NAMALWA (cell line): ENCODE data around the gene PHLDB3.
"Not testable (repeated sequence)": the region's sequence is repeated elsewhere in the genome, so short reads cannot be mapped to it uniquely, and the experiment has no call there.

ENCODE experiments used
- DNase-seq: peaks from one replicate; pipeline ENCODE4 v3.0.0-alpha.2; 2015; ENCODE audit warnings: low spot score

Gene PHLDB3

DNA sequence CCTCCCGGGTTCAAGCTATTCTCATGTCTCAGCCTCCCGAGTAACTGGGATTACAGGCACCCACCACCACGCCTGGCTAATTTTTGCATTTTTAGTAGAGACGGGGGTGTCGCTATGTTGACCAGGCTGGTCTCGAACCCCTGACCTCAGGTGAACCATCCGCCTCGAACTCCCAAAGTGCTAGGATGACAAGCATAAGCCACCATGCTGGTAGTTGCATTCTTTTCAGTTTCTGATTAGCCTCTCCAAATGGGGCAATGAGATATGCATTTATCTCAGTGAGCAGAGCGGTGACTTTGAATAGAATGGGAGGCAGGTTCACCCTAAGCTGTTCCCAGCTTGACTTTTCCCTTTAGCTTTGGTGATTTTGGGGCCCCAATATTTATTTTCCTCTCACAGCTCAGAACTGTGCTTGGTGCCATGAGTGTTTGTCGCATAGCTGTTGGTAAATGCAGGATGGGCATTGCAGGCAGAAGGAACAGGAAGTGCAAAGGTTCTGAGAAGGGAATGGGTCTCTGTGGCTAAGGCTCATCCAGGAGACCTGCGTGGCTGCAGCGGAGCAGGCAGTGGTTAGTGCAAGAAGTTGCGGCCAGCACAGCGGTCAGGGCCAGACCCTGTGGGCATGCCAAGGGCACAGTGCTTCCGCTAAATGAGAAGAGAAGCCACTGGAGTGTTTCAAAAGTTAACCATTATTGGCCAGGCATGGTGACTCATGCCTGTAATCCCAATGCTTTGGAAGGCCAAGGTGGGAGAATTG, 59.8 kb downstream of the PHLDB3 start:
- no peak for DNase-seq

DNA sequence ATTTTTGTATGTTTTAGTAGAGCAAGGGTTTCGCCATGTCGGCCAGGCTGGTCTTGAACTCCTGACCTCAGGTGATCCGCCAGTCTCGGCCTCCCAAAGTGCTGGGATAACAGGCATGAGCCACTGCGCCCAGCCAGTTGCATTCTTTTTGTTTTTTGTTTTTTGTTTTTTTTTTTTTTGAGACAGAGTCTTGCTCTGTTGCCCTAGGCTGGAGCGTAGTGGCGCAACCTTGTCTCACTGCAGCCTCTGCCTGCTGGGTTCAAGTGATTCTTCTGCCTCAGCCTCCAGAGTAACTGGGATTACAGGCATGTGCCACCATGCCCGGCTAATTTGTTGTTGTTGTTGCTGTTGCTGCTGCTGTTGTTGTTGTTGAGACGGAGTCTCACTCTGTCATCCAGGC, 60.5 kb downstream of the PHLDB3 start:
- DNase-seq: not testable (repeated sequence)

DNA sequence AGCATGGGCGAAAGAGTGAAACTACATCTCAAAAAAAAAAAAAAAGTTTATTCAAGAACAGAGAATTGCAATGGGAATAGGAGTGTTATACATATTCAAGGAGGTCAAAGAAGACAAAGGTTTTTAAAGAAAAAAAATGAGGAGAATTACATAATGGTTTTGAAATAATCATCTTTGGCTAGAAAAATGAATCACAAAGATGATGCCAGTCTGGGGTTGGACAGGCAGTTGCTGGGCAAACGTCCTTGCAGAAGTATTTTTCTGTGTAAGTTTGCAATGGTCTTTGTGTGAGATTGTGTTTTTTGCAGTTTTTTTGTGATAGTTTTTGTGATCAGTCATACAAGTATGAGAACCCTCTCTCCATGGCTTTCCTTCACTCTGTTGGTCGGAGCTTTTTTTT, 62.8 kb downstream of the PHLDB3 start:
- DNase-seq: no peak

DNA sequence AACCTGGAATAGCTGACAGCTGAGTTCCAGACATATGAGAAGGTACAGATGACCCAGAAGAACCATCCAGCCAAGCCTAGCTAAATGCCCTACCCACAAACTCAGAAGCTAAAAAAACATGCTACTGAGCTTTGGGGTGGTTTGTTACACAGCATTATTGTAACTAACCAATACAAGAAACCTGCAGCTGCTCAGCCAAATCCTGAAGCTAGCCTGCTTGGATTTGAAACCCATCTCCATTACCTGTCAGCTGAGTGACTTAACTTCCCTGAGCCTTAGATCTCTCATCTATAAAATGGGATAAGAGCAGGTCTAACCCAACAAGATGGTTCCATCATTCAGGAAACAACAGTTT, 64.9 kb downstream of the PHLDB3 start:
- DNase-seq: no peak

DNA sequence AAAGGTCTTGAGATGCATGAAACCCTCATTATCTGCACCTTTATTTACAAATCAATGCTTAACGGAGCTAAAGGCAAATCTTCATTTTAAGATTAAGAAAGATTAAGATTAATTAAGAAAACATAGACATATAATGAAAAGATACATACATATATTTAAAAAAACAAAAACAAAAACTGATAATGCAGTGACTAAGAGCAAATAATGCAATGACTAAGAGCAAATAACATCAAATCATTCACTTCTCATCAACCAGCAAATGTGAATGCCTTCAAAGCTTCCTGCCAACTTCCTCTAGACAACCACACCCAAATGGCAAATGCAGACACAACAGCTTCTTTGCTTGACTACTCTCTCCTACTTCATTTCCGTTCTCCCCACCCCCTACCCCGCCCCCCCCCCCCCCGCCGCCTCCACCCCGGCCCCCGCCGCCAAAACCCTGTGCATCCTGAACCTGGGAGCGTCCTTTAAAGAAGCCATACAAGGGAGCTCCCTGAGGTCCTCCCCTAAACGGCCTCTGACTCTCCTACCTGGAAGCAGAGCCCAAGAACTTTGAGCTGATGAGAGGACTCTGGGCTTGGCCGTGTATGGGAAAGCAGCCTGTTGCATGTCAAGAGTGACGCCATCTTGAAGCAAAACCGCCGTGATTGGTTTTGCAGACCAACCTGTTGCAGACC, 65.4 kb downstream of the PHLDB3 start:
- DNase-seq: no peak

DNA sequence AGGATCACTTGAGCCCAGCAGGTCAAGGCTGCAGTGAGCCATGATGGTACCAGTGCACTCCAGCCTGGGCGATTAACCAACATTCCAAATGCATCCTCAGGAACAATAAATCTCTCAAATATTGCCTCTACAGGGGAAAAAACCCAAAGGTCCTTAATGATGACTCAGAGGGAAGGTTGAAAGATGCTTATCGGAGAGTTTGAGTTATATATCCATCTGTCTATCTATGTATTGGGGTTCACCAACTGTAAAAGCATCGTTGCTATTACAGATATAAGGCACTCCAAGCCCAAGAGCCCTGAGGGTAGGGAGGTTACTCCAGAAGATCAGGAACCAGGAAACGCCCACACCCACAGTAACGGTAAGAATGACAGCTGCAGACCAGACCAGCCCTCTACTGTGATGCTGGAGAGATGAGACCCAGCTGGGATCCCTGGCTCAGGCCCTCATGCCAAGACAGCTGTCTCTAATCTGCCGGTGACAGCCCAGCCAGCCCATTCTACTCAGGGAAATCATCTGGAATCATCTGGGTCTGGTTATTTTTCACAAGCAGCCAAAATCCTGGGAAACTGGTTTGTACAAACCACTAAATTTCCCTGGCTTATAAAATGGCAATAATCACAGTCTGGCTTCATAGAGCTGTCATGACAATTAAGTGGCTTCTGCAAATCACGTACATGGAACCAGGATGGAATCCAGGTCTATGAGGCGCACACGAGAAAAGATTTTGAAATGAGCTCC, 66.1 kb downstream of the PHLDB3 start:
- DNase-seq: no peak

DNA sequence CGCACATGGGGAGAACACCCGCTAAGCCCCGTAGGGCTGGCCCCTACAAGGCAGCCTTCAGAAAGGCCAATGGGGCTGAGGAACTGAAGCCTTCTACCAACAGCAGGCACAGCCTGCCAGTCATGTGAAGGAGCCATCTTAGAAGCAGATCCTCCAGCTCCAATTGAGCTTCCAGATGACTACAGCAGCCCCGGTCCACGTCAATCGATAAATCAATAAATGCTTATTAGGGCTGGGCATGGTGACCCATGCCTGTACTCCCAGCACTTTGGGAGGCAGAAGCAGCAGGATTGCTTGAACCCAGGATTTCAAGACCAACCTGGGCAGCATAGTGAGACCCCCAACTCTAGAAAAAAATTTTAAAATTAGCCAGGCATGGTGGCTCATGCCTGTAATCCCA, 66.8 kb downstream of the PHLDB3 start:
- DNase-seq: no peak

DNA sequence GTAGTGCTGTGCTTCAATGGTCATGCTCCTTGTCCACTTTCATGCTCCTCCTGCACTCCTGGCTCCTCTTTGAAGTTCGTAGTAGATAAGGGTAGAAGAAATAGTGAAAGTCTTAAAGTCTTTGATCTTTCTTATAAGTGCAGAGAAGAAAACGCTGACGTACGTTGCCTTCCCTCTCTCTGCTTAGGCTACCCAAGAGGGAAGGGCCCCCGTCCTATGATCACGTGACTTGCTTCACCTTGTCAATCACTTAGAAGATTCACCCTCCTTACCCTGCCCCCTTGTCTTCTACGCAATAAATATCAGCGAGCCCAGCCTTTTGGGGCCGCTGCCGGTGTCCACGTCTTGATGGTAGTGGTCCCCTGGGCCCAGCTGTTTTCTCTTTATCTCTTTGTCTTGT, 67.3 kb downstream of the PHLDB3 start:
- not testable (repeated sequence) for DNase-seq

DNA sequence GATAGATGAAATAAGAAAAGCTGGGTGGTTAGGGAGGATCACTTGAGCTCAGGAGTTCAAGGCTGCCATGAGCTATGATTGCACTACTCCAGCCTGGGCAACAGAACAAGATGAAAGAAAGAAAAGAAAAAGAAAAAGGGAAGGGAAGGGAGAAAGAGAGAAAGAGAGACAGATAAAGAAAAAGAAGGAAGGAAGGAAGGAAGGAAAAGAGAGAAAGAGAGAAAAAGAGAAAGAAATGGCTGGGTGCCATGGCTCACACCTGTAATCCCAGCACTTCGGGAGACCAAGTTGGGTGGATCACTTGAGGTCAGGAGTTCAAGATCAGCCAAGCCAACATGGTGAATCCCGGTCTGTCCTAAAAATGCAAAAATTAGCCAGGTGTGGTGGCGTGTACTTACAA, 68.8 kb downstream of the PHLDB3 start:
- DNase-seq: no peak

DNA sequence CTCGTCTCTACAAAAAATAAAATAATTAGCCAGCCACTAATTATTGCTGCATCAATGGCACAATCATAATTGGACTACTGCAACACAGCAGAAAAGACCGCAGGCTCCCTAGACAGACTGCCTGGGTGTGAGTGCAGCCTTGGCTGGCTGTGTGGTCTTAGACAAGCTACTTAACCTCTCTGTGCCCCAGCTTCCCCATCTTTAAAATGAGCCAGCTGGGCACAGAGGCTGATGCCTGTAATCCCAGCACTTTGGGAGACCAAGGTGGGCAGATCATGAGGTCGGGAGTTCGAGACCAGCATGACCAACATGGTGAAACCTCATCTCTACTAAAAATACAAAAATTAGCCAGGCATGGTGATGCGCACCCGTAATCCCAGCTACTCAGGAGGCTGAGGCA, 70.9 kb downstream of the PHLDB3 start:
- DNase-seq: no peak

DNA sequence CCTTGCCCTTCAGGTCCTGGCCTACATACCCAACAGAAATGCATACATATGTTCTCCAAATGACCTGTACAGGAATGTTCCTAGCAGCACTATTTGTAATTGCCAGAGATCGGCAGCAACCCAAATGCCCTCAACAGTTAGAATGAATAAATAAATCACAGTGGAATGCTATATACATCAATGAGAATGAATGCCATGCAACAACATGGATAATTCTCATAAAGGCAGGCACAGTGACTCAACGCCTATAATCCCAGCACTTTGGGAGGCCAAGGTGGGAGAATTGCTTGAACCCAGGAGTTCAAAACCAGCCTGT, 71.2 kb downstream of the PHLDB3 start:
- DNase-seq: no peak

DNA sequence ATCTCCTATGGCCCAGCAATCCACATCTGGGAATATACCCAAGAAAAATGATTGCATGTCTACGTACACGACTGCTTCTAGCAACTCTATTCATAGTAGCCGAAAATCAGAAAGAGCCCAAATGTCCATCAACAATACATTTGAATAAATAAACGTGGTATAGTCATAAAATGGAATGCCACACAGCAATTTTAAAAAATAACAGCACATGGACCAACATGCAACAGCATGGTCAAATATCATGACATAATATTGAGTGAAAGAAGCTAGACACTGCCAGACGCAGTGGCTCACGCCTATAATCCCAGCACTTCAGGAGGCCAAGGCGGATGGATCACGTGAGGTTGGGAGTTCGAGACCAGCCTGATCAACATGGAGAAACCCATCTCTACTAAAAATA, 73.6 kb downstream of the PHLDB3 start:
- no peak for DNase-seq

DNA sequence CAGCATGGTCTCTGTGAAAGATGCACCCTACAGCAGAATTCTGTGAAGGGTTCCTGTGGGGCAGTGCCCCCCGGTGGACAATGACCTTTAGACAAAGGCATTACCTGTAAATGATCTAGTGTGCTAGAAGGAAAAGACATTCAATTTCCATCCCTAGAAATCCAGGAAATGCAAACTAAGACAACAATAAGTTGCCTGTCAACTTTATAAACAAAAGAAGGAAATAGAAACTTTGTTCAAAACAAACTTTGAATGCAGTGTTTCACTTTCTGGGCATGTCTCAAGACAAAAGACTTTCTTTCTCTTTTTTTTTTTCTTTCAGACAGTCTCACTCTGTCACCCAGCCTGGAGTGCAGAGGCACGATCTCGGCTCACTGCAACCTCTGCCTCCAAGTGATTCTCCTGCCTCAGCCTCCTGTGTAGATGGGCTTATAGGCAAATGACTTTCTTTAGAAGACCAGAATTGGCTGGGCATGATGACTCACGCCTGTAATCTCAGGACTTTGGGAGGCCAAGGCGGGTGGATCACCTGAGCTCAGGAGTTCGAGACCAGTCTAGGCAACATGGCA, 74.3 kb downstream of the PHLDB3 start:
- peak; percentile 11 for DNase-seq

DNA sequence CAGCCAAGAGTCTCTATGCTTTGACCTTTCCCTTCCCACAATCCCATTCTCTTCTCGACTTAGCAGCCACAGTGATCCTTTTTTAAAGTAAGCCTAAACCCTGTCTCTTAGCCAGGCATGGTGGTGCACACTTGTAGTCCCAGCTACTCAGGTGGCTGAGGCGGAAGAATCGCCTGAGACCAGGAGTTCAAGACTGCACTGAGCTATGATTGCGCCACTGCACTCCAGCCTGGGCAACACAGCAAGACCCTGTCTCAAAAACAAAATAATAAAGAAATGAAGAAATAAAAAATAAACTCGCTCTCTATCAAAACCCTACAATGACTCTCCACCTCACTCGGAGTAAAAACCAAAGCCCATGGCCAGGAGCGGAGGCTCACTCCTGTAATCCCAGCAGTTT, 75.2 kb downstream of the PHLDB3 start:
- no peak for DNase-seq

DNA sequence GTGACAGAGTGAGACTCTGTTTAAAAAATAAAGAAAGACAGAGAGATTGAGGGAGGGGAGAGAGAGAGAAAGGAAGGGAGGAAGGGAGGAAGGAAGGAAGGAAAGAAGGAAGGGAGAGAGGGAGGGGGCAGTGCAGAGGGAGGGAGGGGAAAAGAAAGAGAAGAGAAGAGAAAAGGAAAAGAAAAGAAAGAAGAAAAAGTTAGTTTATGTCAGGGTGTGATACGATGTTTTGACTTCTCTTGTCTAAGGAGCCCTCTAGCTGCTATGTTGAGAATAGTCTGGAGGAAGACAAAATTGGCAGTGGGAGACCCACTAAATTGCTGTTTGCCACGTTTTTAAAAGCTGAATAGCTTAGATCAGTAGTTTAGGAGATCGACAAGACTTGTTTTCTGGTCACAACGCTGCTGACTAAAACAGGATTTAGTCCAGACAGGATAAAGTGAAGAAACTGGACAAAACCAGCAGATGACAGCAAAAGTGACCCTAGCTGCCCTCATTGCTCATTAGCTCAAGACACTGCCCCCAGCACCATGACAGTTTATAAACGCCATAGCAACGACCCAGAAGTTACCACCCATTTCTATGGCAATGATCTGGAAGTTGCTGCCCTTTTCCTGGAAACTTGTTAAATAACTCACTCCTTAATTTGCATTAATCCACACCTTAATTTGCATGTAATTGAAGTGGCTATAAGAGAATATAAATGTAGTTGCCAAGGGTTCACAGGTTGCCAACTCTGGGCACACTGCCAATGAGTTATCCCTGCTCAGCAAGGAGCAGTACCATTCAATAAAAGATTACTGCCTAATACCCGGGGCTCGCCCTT, 78.8 kb downstream of the PHLDB3 start:
- DNase-seq: peak; percentile 49
